ENCODE measurements around the gene EHD3.

EHD3 gene

DNA sequence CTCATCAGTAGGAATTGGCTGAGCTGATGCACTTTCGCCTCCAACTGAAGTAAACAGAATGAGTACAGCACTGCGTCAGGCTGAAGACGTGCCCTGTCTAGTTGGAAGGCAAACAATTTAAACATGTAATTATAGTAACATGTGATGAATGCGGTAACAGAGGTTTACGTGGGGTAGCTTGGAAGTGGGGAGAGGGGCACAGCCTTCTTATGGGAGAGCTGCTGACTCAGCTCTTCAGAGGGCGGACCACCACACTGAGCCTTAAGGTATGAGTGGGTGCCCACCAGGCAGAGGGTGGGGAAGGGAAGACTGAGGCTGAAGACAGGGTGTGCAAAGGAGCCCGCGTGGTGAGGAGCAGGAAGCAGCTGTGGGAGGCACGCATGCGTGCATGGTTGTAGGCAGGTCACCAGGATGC is 6.2 kb upstream of the EHD3 start:
- TF ChIP-seq GABPA (IDR thresholded peaks at IDR 0.05; ENCODE audit: low read depth): no peak
- Histone ChIP-seq H3K27ac (replicated peaks) (no peak overlapping the region), H3K4me3 (replicated peaks; ENCODE audit: insufficient read depth, low read length) (no peak overlapping the region), H3K27me3 (ENCODE audit: insufficient read depth, poor library complexity, severe bottlenecking) (peaks cover 2% of the 10 kb centered on the region)
- no peak for DNase-seq (ENCODE audit: low read depth in 1 of 2, low spot score in 1 of 2)

DNA sequence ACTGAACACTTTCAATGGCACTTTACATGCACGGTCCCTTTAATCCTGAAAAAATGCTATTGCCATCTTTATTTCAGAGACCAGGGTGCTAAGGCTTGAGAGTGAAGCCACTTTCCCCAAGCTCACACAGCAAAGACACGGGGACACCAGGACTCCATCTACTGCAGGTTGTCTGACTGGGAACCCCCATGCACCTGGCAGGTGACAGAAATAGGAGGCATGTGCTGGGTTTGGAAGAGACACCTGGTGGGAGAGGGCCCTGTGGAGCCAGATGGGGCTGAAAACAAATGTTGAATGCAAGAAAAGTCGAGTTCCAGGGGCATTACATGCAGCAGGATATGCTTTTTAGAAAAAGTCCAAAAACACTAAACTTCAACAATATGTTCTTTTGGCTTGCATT is 5.2 kb upstream of the EHD3 start:
- no peak overlapping the region for H3K4me3 ChIP-seq (replicated peaks; ENCODE audit: insufficient read depth, low read length)
- TF ChIP-seq CTCF (IDR thresholded peaks at IDR 0.05; ENCODE audit: insufficient read depth, low read length): no peak
- TF ChIP-seq GABPA (IDR thresholded peaks at IDR 0.05; ENCODE audit: low read depth): no peak
- no peak for TF ChIP-seq POLR2AphosphoS5 (IDR thresholded peaks at IDR 0.05; ENCODE audit: low read depth)
- no peak for TF ChIP-seq REST (IDR thresholded peaks at IDR 0.05; ENCODE audit: insufficient replicate concordance, low read depth)
- no peak for TF ChIP-seq SPI1 (IDR thresholded peaks at IDR 0.05; ENCODE audit: borderline replicate concordance, low read depth)
- no peak overlapping the region for H3K27ac ChIP-seq (replicated peaks)
- H3K27me3 ChIP-seq (ENCODE audit: insufficient read depth, poor library complexity, severe bottlenecking): peaks cover 2% of the 10 kb centered on the region
- DNase-seq (ENCODE audit: low read depth in 1 of 2, low spot score in 1 of 2): no peak

GRCh38 chr2:31230751-31231150 is 3.2 kb upstream of the EHD3 start:
- TF ChIP-seq POLR2AphosphoS5 (IDR thresholded peaks at IDR 0.05; ENCODE audit: low read depth) (no peak), SPI1 (IDR thresholded peaks at IDR 0.05; ENCODE audit: borderline replicate concordance, low read depth) (no peak), REST (IDR thresholded peaks at IDR 0.05; ENCODE audit: insufficient replicate concordance, low read depth) (no peak), GABPA (IDR thresholded peaks at IDR 0.05; ENCODE audit: low read depth) (no peak)
- no peak for DNase-seq (ENCODE audit: low read depth in 1 of 2, low spot score in 1 of 2)
- H3K27ac ChIP-seq (replicated peaks): no peak overlapping the region
- no peak overlapping the region for H3K4me3 ChIP-seq (replicated peaks; ENCODE audit: insufficient read depth, low read length)
- H3K27me3 ChIP-seq (ENCODE audit: insufficient read depth, poor library complexity, severe bottlenecking): peaks cover 2% of the 10 kb centered on the region

GRCh38 chr2:31231571-31232302 is 2.2 kb upstream of the EHD3 start:
- Histone ChIP-seq H3K27ac (replicated peaks) (no peak overlapping the region), H3K27me3 (ENCODE audit: insufficient read depth, poor library complexity, severe bottlenecking) (peaks cover 2% of the 10 kb centered on the region), H3K4me3 (replicated peaks; ENCODE audit: insufficient read depth, low read length) (no peak overlapping the region)
- TF ChIP-seq REST (IDR thresholded peaks at IDR 0.05; ENCODE audit: insufficient replicate concordance, low read depth) (no peak), CTCF (IDR thresholded peaks at IDR 0.05; ENCODE audit: insufficient read depth, low read length) (no peak), GABPA (IDR thresholded peaks at IDR 0.05; ENCODE audit: low read depth) (no peak), SPI1 (IDR thresholded peaks at IDR 0.05; ENCODE audit: borderline replicate concordance, low read depth) (no peak), POLR2AphosphoS5 (IDR thresholded peaks at IDR 0.05; ENCODE audit: low read depth) (no peak)
- no peak for DNase-seq (ENCODE audit: low read depth in 1 of 2, low spot score in 1 of 2)
